Neural crest cell (in vitro differentiated cells): ENCODE results near the gene SAG. TPM values are rescaled to one million over a fixed set of nuclear protein-coding genes. Genes with fewer than 3 reads are reported as not detected.

ENCODE experiments used
- DNase-seq: peaks from one replicate; pipeline ENCODE4 v3.0.0; 2021; ENCODE audit warnings: low read depth, mixed read lengths, low spot score
- H3K27ac Mint-ChIP-seq: one replicate; pipeline ENCODE4 v1.8.0; 2021; ENCODE audit warnings: mild to moderate bottlenecking, mixed read lengths; ENCODE audit not compliant: unreplicated experiment
- H3K27me3 Mint-ChIP-seq: 2 replicates; pipeline ENCODE4 v1.8.0; 2021; ENCODE audit warnings: low read depth, mild to moderate bottlenecking, mixed read lengths
- H3K36me3 Mint-ChIP-seq: 2 replicates; pipeline ENCODE4 v1.8.0; 2021; ENCODE audit warnings: low read depth, mild to moderate bottlenecking, mixed read lengths
- H3K4me1 Mint-ChIP-seq: 2 replicates; pipeline ENCODE4 v1.8.0; 2021; ENCODE audit warnings: mixed read lengths
- H3K4me3 Mint-ChIP-seq: one replicate; pipeline ENCODE4 v1.8.0; 2021; ENCODE audit warnings: mild to moderate bottlenecking, mixed read lengths
- H3K9me3 Mint-ChIP-seq: 2 replicates; pipeline ENCODE4 v1.8.0; 2021; ENCODE audit warnings: mixed read lengths
- total RNA-seq: library from RNA; stranded (reverse); gene quantifications from 2 replicates; pipeline ENCODE4 v1.2.1, GENCODE V29; 2021
- TF ChIP-seq, protein P1 (sequence below): fragments of 200-600 bp; sonication (generic); conservative IDR thresholded peaks from 2 replicates; pipeline ENCODE4 v1.5.0; 2021; ENCODE audit warnings: antibody characterized with exemption, mild to moderate bottlenecking

The SAG gene
- total RNA-seq, 1 donor from 2014 or later, result not detected

DNA sequence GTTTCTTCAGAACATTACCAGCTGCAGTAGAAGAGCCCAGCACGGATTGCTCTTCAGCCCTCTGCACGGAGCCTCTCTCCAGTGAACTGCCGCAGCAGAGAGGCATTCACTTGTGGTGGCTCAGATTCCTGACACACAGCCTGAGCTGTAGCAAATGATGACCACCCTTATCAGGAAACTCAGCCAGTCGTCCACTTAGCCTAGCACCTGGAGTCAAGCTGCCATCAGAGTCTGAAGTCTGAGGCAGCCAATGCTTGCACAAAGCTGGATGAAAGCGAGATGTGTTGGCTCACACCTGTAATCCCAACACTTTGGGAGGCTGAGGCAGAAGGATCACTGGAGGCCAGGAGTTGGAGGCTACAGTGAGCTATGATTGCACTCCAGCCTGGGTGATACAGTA lies 11.7 kb upstream of the SAG start:
- TF ChIP-seq, protein P1, sequence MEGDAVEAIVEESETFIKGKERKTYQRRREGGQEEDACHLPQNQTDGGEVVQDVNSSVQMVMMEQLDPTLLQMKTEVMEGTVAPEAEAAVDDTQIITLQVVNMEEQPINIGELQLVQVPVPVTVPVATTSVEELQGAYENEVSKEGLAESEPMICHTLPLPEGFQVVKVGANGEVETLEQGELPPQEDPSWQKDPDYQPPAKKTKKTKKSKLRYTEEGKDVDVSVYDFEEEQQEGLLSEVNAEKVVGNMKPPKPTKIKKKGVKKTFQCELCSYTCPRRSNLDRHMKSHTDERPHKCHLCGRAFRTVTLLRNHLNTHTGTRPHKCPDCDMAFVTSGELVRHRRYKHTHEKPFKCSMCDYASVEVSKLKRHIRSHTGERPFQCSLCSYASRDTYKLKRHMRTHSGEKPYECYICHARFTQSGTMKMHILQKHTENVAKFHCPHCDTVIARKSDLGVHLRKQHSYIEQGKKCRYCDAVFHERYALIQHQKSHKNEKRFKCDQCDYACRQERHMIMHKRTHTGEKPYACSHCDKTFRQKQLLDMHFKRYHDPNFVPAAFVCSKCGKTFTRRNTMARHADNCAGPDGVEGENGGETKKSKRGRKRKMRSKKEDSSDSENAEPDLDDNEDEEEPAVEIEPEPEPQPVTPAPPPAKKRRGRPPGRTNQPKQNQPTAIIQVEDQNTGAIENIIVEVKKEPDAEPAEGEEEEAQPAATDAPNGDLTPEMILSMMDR, result no peak
- Mint-ChIP-seq H3K4me1 (no peaks in the 10 kb centered on the region), H3K9me3 (no peaks in the 10 kb centered on the region), H3K36me3 (peaks cover 7% of the 10 kb centered on the region), H3K27ac (no peak overlapping the region), H3K4me3 (no peak overlapping the region), H3K27me3 (no peaks in the 10 kb centered on the region)
- no peak for DNase-seq

DNA sequence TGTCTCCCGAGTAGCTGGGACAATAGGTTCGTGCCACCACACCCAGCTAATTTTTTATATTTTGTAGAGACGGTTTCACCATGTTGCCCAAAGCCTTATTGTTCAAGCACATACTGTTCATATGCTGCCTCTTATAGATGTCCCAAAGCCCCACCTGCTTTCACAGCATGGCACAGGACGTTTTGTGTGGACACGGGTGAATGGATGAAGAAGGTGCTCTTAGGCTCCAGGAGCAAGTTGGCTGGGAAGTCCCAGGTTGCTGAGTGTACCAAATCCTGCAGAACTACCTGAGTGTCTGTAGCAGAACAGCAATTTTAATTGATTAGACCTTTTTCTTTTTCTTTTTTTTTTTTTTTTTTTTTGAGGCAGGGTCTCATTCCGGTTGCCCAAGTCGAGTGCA lies 10.5 kb upstream of the SAG start:
- Mint-ChIP-seq H3K9me3 (no peaks in the 10 kb centered on the region), H3K4me1 (no peaks in the 10 kb centered on the region), H3K36me3 (peaks cover 2% of the 10 kb centered on the region), H3K27ac (no peak overlapping the region), H3K27me3 (no peaks in the 10 kb centered on the region), H3K4me3 (no peak overlapping the region)
- no peak for DNase-seq
- TF ChIP-seq, protein P1, result no peak

DNA sequence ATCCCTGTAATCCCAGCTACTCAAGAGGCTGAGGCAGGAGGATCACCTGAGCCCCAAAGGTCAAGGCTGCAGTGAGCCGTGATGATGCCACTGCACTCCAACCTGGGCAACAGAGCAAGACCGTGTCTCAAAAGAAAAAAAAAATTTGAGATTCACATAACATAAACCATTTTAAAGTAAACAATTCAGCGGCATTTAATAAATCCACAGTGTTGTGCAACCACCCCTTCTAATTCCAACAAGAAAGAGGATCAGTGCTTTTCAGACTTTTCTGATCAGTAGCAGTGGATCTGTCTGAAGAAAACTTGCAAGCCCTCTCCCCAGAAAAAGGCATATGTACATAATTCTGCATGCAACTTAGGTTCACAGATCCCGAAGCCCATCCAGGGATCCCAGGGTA lies 7.2 kb upstream of the SAG start:
- no peak overlapping the region for H3K4me3 Mint-ChIP-seq
- TF ChIP-seq, protein P1, result no peak
- H3K4me1 Mint-ChIP-seq, result no peaks in the 10 kb centered on the region
- H3K27ac Mint-ChIP-seq, result no peak overlapping the region
- H3K36me3 Mint-ChIP-seq, result no peaks in the 10 kb centered on the region
- H3K27me3 Mint-ChIP-seq, result no peaks in the 10 kb centered on the region
- no peaks in the 10 kb centered on the region for H3K9me3 Mint-ChIP-seq
- no peak for DNase-seq

DNA sequence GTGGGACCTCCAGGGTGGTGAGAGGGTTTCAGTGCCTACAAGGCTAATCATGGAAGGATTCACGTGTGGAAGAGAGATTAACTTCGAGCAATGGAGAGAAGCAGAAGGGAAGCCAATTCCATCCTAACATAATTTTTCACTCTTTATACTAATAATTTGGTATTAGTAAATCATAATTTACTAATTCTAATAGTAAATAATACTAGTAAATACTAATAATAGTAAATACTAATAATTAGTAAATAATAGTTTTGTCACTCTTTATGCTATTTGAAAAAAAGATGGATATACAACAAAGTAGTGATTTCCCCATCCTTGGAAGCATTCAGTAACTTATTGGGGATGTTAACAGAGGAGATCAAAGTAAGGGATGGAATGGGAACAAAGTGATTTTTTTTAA lies 6.4 kb upstream of the SAG start:
- no peak overlapping the region for H3K4me3 Mint-ChIP-seq
- H3K27ac Mint-ChIP-seq, result no peak overlapping the region
- TF ChIP-seq, protein P1, result no peak
- H3K4me1 Mint-ChIP-seq, result no peaks in the 10 kb centered on the region
- no peaks in the 10 kb centered on the region for H3K27me3 Mint-ChIP-seq
- no peak for DNase-seq
- no peaks in the 10 kb centered on the region for H3K9me3 Mint-ChIP-seq
- H3K36me3 Mint-ChIP-seq, result no peaks in the 10 kb centered on the region

DNA sequence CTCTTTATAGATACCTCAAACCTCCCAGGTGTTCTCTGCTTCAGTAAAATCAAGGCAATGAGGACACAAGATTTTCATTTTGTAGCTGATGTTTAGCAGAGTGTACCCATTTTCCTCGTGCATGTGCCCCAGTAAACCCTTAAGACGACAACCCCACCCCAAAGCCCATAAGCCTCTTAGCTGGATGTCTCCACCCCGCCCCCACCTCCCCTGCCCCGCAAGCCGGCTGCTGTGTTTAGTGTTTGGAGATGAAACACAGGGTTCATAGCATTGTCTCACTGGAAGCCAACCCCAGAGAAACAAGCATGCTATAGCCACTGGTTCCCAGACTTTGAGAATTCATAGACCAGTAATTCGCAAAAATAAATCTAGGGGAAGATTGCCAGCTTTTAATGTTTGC lies 5.8 kb upstream of the SAG start:
- no peak overlapping the region for H3K27ac Mint-ChIP-seq
- H3K9me3 Mint-ChIP-seq, result no peaks in the 10 kb centered on the region
- H3K4me1 Mint-ChIP-seq, result no peaks in the 10 kb centered on the region
- H3K27me3 Mint-ChIP-seq, result no peaks in the 10 kb centered on the region
- TF ChIP-seq, protein P1, result no peak
- DNase-seq, result no peak
- H3K36me3 Mint-ChIP-seq, result no peaks in the 10 kb centered on the region
- no peak overlapping the region for H3K4me3 Mint-ChIP-seq

DNA sequence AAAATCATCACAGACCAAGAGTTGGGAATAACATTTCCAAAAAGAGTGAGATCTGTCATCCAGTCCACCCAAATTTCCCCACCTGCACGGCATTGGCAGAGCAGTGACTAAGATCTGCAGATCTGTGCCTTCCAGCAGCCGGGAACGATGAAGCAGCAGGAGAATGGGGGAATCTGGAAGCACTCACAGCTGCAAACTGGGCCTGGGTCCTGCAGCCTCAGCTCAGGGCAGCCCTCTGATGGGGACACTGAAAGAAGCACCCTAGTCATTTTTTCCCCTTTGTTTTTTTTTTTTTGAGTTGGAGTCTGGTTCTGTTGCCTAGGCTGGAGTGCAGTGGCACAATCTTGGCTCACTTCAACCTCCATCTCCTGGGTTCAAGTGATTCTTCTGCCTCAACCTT lies 4.4 kb upstream of the SAG start:
- Mint-ChIP-seq H3K36me3 (no peaks in the 10 kb centered on the region), H3K27me3 (no peaks in the 10 kb centered on the region), H3K4me3 (no peak overlapping the region), H3K9me3 (no peaks in the 10 kb centered on the region), H3K27ac (no peak overlapping the region), H3K4me1 (no peaks in the 10 kb centered on the region)
- TF ChIP-seq, protein P1, result no peak
- DNase-seq, result no peak
